K562 (cell line): Measurements from ENCODE around the gene IQCE. TPM values are rescaled to one million over a fixed set of nuclear protein-coding genes. Genes with fewer than 3 reads are reported as not detected.

Experiments
- ATAC-seq: fragments of 200-7000 bp; cut with Tn5 transposase; 3 replicates; pipeline ENCODE4 v1.9.1; 2020; ENCODE audit warnings: moderate library complexity
- BruUV-seq: library from RNA; stranded (reverse); fragments of 400-500 nt; replicated peaks from 2 replicates; lab custom pipeline; 2021; lab: Mats Ljungman, UMichigan
- CTCF ChIA-PET: fragments of 300-600 bp; formaldehyde crosslinking; extraction: SDS; loops from one replicate; lab custom pipeline; 2021; ENCODE audit warnings: low intra/inter-chr PET ratio; lab: Yijun Ruan, JAX
- POLR2A ChIA-PET: fragments of 300-600, 350-650 bp; sonication (Branson Sonifier 250); formaldehyde crosslinking; extraction: SDS; loops from one replicate; lab custom pipeline; 2021; ENCODE audit warnings: antibody characterized with exemption, inconsistent platforms; lab: Yijun Ruan, JAX
- DNase-seq, 4 experiments: peaks; one replicate each; pipeline versions ENCODE4 v3.0.0 to v3.0.0-alpha.2; 2011 to 2018; ENCODE audit warnings: low spot score in 3 of 4, mixed read lengths in 3 of 4; ENCODE audit errors: extremely low read depth in 1 of 4
- FAIRE-seq: peaks from 2 replicates; lab custom pipeline; 2011; peaks lifted over from hg19 to GRCh38; lab: Jason Lieb, UNC
- H2AFZ ChIP-seq: 2 replicates; pipeline ENCODE4 v1.6.0; 2011; ENCODE audit warnings: low read depth, low read length, control low read depth, inconsistent platforms
- H3K27ac ChIP-seq: fragments of 200-600 bp; 3 replicates; pipeline ENCODE4 v1.8.0; 2011; ENCODE audit warnings: low read depth, mild to moderate bottlenecking, control low read depth, inconsistent platforms, low read length, moderate library complexity, mixed read lengths; ENCODE audit errors: extremely low read depth
- H3K27me3 ChIP-seq, 2 experiments: fragments of 300-600 bp in 1 of 2; 2 replicates in 1 of 2; 3 replicates in 1 of 2; pipeline versions ENCODE4 v1.6.0 to v1.8.0; 2011; ENCODE audit warnings: inconsistent platforms in 2 of 2, low read length in 2 of 2, mild to moderate bottlenecking in 1 of 2, mixed read lengths in 1 of 2, moderate library complexity in 1 of 2; ENCODE audit not compliant: control insufficient read depth in 2 of 2, insufficient read depth in 2 of 2
- H3K36me3 ChIP-seq: fragments of 300-600 bp; 3 replicates; pipeline ENCODE4 v1.8.0; 2011; ENCODE audit warnings: mild to moderate bottlenecking, low read length, inconsistent platforms; ENCODE audit not compliant: control insufficient read depth, insufficient read depth
- H3K4me1 ChIP-seq, 2 experiments: fragments of 200-600 bp in 1 of 2; replicated peaks in 1 of 2; 2 replicates in 1 of 2; 3 replicates in 1 of 2; pipeline versions ENCODE4 v1.5.1 to v1.8.0; 2011; ENCODE audit warnings: inconsistent platforms in 2 of 2, low read length in 2 of 2, mild to moderate bottlenecking in 1 of 2, mixed read lengths in 1 of 2, moderate library complexity in 1 of 2; ENCODE audit not compliant: control insufficient read depth in 2 of 2, insufficient read depth in 2 of 2
- H3K4me2 ChIP-seq: 2 replicates; pipeline ENCODE4 v1.6.1; 2011; ENCODE audit warnings: low read length, control low read depth, inconsistent platforms, mixed read lengths; ENCODE audit not compliant: insufficient read depth
- H3K4me3 ChIP-seq: fragments of 200-600 bp; sonication (generic), shearing (Covaris generic); 2 replicates; pipeline ENCODE4 v1.5.1; 2016; ENCODE audit warnings: control low read depth, inconsistent platforms
- H3K79me2 ChIP-seq: fragments of 200-600 bp; 3 replicates; pipeline ENCODE4 v1.8.0; 2011; ENCODE audit warnings: low read length, inconsistent platforms; ENCODE audit not compliant: control insufficient read depth, insufficient read depth
- H3K9ac ChIP-seq, 2 experiments: 2 replicates each; pipeline versions ENCODE4 v1.6.0 to v1.6.1; 2011; ENCODE audit warnings: low read depth in 2 of 2, low read length in 2 of 2, control low read depth in 1 of 2, inconsistent platforms in 1 of 2, mild to moderate bottlenecking in 1 of 2, mixed read lengths in 1 of 2; ENCODE audit not compliant: insufficient read depth in 1 of 2
- H3K9me1 ChIP-seq: one replicate; pipeline ENCODE4 v1.6.0; 2011; ENCODE audit warnings: inconsistent platforms, mild to moderate bottlenecking, low read length, moderate library complexity; ENCODE audit not compliant: control insufficient read depth, insufficient read depth
- H3K9me3 ChIP-seq: replicated peaks from 2 replicates; pipeline ENCODE4 v1.5.1; 2011; ENCODE audit warnings: low read depth, low read length, inconsistent platforms; ENCODE audit not compliant: control insufficient read depth, insufficient read depth
- H4K20me1 ChIP-seq: replicated peaks from 2 replicates; pipeline ENCODE4 v1.6.1; 2011; ENCODE audit warnings: low read length, inconsistent platforms, mixed read lengths; ENCODE audit not compliant: control insufficient read depth, insufficient read depth
- CAMTA2 ChIP-seq: fragments of 250-450 bp; sonication (Bioruptor Pico); conservative IDR thresholded peaks from 2 replicates; pipeline ENCODE4 v1.5.1; 2022
- ELK3 ChIP-seq: fragments of 450-650 bp; formaldehyde crosslinking; IDR thresholded peaks from 2 replicates; pipeline ENCODE4 v1.4.0; 2020; ENCODE audit warnings: mild to moderate bottlenecking
- FOS ChIP-seq: IDR thresholded peaks from 3 replicates; pipeline ENCODE4 v1.6.1; 2011; ENCODE audit not compliant: insufficient read length; ENCODE audit errors: extremely low read depth
- HOXB6 ChIP-seq: fragments of 250-450 bp; sonication (Bioruptor Pico); IDR thresholded peaks from 2 replicates; pipeline ENCODE4 v1.5.1; 2022; ENCODE audit warnings: mild to moderate bottlenecking, borderline replicate concordance
- MAFF ChIP-seq: IDR thresholded peaks from 2 replicates; pipeline ENCODE4 v1.6.1; 2012; ENCODE audit warnings: low read length, improper control_type of control experiment
- SIRT6 ChIP-seq: IDR thresholded peaks from one replicate; pipeline ENCODE4 v1.6.1; 2012; ENCODE audit warnings: low read depth, mild to moderate bottlenecking, control low read depth, inconsistent platforms, low read length, moderate library complexity
- TAF9B ChIP-seq: fragments of 450-650 bp; IDR thresholded peaks from 2 replicates; pipeline ENCODE4 v1.6.1; 2018; ENCODE audit warnings: mild to moderate bottlenecking; ENCODE audit not compliant: partially characterized antibody
- TAL1 ChIP-seq: fragments of 450-650 bp; IDR thresholded peaks from 2 replicates; pipeline ENCODE4 v1.6.1; 2016; ENCODE audit warnings: mild to moderate bottlenecking
- ZNF121 ChIP-seq: sonication (generic); formaldehyde crosslinking; conservative IDR thresholded peaks from 2 replicates; pipeline ENCODE4 v1.8.0; 2022; ENCODE audit warnings: missing genetic modification reagents
- ZNF239 ChIP-seq: fragments of 250-450 bp; sonication (Bioruptor Pico); IDR thresholded peaks from 2 replicates; pipeline ENCODE4 v1.4.0; 2020; ENCODE audit warnings: mild to moderate bottlenecking
- WGBS: fragments of 100-300 bp; shearing (Covaris generic); methylation state at CpG from one replicate; pipeline ENCODE4 v1.1.6; 2016; ENCODE audit warnings: low coverage, mixed read lengths; ENCODE audit not compliant: insufficient coverage; ENCODE audit errors: missing lambda C conversion rate; 5-methylcytosine and 5-hydroxymethylcytosine counted together
- in situ Hi-C: fragments of 300-500 bp; cut with MboI; formaldehyde crosslinking; loops from 4 replicates; pipeline ENCODE4 v1.15.0; 2018; ENCODE audit warnings: inconsistent platforms, mixed read lengths
- intact Hi-C: fragments of 100-400 bp; cut with micrococcal nuclease; formaldehyde crosslinking; loops from 2 replicates; pipeline ENCODE4 v1.14.2; 2022
- polyA plus RNA-seq, 8 experiments: library from polyadenylated mRNA; depleted of rRNA in 4 of 8; stranded (reverse) in 5 of 8; unstranded in 3 of 8; fragments of >200 nt; fragmentation: Nextera tagmentation in 2 of 8; fragmentation: Illumina TruSeq in 1 of 8; extraction: Ambion mirVana in 2 of 8; extraction: Trizol in 1 of 8; gene quantifications; 2 replicates each; pipeline versions ENCODE4 v1.2.1 to v1.2.3, GENCODE V29; 2011 to 2014; ENCODE audit warnings: inconsistent platforms in 1 of 8, missing spikeins in 1 of 8
- total RNA-seq, 7 experiments: library from RNA; depleted of rRNA in 6 of 7; stranded (reverse); fragments of >200 nt in 6 of 7; fragmentation: Illumina TruSeq in 2 of 7; extraction: Trizol in 2 of 7; gene quantifications; 2 replicates each; pipeline versions ENCODE4 v1.2.1 to v1.2.3, GENCODE V29; 2011 to 2021; ENCODE audit warnings: low replicate concordance in 1 of 7
- TF ChIP-seq, protein P1 (sequence below): fragments of 150-350 bp; IDR thresholded peaks from 2 replicates; pipeline ENCODE4 v1.6.1; 2014; ENCODE audit warnings: low read depth, mild to moderate bottlenecking, low read length, borderline replicate concordance

The IQCE gene
- total and polyA plus RNA-seq, 9 of the 15 experiments (the other 6 are each of a cell fraction or from before 2014, with no cell fraction given), result 0.18 to 8.5 (median 4.2) TPM

- intact Hi-C loops, result no loop called here
Observed at GRCh38 chr7:2598154-2598823, 39.5 kb downstream of the IQCE start.

More at GRCh38 chr7:2598154-2598823, 39.5 kb downstream of the IQCE start:
- FAIRE-seq, result no peak
- Histone ChIP-seq H2AFZ (no peak overlapping the region), H3K9ac (peak overlapping the region in 1 of 2 experiments; percentile 0; a peak in 1 of 4 replicates), H3K9me3 (no peaks in the 10 kb centered on the region), H3K4me3 (no peak overlapping the region), H3K36me3 (peaks cover 20% of the 10 kb centered on the region; the same call in 1 of the 3 replicates), H3K4me1 (peaks cover 0 to 26% of the 10 kb centered on the region in 2 experiments; a peak in 2 of 5 replicates), H3K9me1 (peaks cover 5% of the 10 kb centered on the region), H3K79me2 (no peaks in the 10 kb centered on the region), H3K27ac (no peak overlapping the region), H4K20me1 (no peaks in the 10 kb centered on the region; the same call in 1 of the 2 replicates), H3K27me3 (no peaks in the 10 kb centered on the region), H3K4me2 (no peak overlapping the region)
- POLR2A ChIA-PET, result no interaction called here
- ATAC-seq, result no peak
- no TSS peak for BruUV-seq
- CTCF ChIA-PET, result no interaction called here
- in situ Hi-C loops, result no loop called here
- WGBS, result 82% methylated on average over 25 of the region's 29 CpGs
- DNase-seq, result no peak
- TF ChIP-seq ZNF121 (CRISPR knock-in tag) (no peak), ZNF239 (CRISPR knock-in tag) (no peak), TAL1 (no peak), CAMTA2 (no peak), ELK3 (no peak), TAF9B (no peak), SIRT6 (no peak), MAFF (no peak), FOS (no peak), HOXB6 (no peak)
- TF ChIP-seq, protein P1, sequence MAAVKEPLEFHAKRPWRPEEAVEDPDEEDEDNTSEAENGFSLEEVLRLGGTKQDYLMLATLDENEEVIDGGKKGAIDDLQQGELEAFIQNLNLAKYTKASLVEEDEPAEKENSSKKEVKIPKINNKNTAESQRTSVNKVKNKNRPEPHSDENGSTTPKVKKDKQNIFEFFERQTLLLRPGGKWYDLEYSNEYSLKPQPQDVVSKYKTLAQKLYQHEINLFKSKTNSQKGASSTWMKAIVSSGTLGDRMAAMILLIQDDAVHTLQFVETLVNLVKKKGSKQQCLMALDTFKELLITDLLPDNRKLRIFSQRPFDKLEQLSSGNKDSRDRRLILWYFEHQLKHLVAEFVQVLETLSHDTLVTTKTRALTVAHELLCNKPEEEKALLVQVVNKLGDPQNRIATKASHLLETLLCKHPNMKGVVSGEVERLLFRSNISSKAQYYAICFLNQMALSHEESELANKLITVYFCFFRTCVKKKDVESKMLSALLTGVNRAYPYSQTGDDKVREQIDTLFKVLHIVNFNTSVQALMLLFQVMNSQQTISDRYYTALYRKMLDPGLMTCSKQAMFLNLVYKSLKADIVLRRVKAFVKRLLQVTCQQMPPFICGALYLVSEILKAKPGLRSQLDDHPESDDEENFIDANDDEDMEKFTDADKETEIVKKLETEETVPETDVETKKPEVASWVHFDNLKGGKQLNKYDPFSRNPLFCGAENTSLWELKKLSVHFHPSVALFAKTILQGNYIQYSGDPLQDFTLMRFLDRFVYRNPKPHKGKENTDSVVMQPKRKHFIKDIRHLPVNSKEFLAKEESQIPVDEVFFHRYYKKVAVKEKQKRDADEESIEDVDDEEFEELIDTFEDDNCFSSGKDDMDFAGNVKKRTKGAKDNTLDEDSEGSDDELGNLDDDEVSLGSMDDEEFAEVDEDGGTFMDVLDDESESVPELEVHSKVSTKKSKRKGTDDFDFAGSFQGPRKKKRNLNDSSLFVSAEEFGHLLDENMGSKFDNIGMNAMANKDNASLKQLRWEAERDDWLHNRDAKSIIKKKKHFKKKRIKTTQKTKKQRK, result no peak
